IPS-NIHi7 (cell line): ENCODE results near the gene SGTA.
"Not testable (repeated sequence)": the region's sequence is repeated elsewhere in the genome, so short reads cannot be mapped to it uniquely, and the experiment has no call there.

ENCODE experiments used
- DNase-seq: peaks from one replicate; pipeline ENCODE4 v3.0.0; 2012; ENCODE audit warnings: mixed read lengths; ENCODE audit errors: extremely low spot score

SGTA gene

DNA sequence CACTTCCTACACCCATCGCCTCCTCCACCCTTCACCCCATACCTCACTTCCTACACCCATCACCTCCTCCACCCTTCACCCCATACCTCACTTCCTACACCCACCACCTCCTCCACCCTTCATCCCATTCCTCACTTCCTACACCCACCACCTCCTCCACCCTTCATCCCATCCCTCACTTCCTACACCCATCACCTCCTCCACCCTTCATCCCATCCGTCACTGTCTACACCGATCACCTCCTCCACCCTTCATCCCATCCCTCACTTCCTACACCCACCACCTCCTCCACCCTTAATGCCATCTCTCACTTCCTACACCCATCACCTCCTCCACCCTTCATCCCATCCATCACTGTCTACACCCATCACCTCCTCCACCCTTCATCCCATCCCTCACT, 69.9 kb downstream of the SGTA start:
- DNase-seq = not testable (repeated sequence)

DNA sequence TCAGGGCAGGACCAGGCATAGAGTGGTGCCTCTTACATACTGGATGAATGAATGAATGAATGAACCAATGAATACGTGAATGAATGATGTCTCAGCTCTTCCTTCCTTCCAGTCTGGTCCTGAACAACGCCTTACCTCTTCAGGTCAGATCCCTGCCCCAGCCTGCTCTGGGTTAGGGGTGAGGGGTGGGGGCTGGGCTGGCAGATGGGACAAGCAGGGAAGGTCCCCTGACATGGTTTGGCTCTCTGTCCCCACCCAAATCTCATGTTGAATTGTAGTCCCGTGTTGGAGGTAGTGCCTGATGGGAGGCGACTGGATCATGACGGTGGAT, 71.2 kb downstream of the SGTA start:
- DNase-seq = no peak

DNA sequence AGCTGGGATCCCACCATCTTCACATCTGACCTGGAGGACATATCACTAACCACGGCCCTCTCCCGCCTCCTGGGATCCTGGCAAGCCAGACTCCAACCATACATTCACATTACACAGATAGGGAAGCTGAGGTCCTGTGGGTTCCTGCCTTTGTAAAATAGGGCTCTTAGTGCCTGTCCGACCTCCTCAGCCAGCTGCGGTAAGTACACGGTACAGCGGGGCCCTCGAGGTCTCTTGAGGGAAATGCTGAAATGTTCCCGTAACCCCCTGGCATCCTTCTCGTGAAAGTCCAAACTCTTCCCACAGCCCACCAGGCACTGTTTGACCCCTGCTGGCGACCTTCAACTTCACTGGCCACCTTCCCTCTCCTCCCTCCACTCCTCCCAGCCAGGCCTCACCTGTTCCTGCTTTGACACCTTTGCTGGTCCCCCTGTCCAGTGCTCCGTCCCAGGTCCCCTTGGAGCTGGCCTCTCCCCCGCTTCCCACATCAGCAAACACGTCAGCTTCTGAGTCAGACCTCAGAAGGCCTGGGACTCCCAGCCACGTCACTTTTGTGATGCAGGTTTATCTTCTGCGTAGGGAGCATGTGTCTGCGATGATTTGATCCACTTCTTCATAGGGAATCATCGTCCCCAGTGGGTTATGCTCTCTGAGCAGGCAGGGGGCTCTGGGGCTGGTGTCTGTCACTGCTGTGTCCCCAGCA, 71.8 kb downstream of the SGTA start:
- no peak for DNase-seq

GRCh38 chr19:2706251-2706650, 76.8 kb downstream of the SGTA start:
- DNase-seq = no peak
